D341Med (cell line): ENCODE results near the gene TNFRSF1B.
A peak's percentile ranks its signal among the peaks of the same experiment; 100 is the strongest.

Source experiments
- DNase-seq: peaks from one replicate; pipeline ENCODE4 v3.0.0; 2012; ENCODE audit warnings: low spot score

Gene TNFRSF1B

DNA sequence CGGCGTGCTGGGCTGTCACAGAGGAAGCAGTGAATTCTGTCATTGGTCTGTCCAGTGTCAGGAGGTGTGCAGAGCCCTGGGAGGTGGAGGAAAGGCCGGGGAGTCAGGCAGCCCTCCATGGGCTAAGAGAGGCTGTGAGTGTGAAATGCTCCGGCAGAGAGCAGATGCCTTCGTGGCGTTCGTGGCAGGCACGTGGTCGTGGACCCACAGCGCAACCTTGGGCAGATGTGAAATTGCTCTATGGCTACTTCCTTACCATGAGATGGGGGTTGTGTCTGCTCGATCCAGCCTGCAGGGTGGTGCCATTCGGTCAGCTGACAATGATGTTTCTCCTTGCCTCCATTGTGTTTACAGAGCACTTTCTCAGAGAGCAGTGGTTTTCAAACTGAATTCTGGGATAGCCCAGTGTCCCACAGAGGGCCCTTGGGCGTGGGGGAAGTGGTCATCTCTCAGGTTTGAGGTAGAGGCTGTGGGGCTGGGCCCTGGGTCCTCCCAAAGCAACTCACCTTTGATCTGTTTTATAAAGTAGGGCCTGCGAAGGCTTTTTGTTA is 27.9 kb downstream of the TNFRSF1B start:
- DNase-seq = no peak

DNA sequence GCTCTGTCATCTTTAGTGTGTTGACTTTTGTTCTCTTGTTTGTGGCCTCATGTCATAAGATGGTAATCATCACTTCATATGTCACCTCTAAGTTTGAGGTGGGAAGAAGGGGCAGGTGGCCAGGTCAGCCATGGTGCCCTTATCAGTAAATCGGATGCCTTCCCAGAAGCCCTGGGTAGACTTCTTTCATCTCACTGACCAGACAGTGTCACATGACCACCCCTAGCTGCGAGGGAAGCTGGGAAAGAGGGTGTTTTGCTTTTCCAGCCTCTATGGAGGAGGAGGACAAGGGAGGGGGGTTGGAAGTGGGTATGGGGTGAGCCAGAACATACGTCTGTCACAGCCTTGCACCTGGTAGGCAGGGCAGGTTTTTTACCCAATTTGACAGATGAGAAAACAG is 28.6 kb downstream of the TNFRSF1B start:
- no peak for DNase-seq

DNA sequence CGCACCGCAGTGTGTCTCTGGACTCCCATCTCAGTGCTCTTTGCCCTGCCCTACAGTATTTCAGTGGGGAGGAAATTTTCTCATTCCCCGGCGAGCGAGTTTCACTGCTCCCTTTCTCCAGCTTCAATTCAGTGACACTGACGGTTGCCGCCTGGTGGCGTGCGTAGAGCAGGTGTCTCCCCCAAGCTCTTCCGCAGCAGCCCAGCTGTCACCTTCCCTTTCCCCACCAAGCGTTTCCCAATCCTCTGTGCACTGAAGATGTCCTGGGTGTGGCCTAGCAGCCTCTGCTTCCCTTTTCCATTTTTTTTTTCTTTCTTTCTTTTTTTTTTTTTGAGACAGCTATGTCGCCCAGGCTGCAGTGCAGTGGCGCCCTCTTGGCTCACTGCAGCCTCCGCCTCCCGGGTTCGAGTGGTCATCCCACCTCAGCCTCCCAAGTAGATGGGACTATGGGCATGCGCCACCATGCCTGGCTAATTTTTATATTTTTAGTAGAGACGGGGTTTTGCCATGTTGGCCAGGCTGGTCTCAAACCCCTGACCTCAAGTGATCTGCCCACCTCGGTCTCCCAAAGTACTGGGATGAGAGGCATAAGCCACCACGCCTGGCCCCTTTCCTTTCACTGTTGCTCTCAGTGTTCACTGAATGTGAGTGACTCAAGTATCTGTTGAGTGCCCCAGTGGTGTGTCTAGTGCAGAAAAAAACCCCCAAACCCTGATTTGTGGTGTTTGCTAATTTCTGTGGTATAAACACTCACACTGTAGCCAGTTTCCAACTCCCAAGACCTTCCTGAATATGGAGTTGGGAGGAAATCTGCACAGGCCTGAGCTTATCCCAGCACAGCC is 30.1 kb downstream of the TNFRSF1B start:
- peak; percentile 77 for DNase-seq

DNA sequence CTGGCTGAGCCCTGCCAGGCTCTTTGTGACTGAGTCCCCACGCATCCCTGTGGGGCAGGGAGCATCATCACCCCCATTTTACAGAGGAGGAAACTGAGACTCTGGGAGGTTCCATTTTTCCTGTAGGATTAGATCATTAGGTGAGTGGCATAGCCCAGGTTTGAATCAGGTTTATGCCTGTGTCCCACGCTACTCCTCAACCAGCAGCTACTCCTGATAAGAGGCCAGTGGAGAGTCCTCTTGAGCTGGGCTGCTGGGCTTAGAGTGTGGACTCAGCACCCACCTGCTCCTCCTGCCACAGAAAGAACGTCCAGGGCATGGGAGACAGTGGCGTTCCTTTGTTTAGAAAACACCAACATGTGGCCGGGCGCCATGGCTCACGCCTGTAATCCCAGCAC is 30.7 kb downstream of the TNFRSF1B start:
- no peak for DNase-seq

DNA sequence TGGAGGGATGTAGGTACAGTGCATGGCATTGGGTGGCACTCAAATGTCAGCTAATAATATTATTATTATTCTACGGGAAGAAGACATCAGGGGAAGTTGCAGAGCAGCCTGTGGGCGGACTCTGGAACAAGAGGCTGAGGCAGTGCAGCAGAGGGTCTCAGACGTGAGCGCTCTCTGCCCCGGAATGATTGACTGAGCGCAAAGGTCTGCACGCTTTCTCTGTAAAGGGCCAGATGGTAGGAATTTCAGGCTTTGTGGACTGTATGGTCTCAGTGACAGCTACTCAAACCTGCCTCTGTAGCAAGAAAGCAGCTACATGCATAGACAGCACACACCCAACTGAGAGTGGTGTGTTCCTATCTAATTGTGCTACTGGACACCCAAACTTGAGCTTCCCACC is 33.4 kb downstream of the TNFRSF1B start:
- no peak for DNase-seq

DNA sequence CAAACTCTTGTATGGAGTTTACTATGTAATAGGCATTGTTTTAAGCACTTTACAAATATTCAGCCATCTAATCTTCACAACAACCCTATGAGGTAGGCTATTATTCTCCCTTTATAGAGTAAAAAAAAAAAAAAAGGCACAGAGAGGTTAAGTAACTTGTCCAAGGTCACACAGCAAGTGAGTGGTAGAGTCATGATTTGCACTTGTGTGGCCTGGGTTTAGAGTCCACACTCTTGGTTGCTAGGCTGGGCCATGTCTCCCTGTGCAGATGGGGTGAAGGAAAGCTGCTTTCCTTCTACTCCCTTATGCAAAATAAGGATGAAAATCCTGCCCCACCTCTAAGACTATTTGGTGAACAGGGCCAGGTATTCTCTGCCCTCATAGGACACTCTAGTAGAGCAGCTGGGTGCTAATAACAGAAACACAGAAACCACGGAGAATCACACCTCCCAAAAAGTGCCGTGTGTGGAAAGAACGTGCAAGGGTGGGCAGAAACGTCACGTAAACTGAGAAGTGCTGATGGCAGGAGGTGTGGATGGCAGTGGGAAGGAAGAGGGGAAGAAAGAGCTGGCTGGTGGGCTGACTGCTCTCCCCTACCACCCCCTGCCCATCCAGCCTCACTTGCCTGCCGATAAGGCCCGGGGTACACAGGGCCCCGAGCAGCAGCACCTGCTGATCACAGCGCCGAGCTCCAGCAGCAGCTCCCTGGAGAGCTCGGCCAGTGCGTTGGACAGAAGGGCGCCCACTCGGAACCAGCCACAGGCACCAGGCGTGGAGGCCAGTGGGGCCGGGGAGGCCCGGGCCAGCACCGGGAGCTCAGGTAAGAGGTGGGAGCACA is 34.8 kb downstream of the TNFRSF1B start:
- no peak for DNase-seq

DNA sequence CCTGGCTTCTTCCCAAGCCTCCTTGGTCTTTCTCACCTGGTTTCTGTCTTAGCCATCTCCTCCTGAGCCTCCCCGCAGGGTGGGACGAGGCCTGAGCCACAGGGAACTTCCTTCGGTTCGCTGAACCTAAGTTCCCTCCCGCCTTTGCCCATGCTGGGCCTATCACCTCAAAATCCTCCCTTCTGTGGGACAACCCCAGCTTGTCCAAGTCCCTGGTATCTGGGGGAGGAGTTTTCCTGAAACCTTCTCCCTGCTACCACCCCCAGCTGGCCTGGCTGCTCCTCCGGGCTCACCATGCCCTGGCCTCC is 35.4 kb downstream of the TNFRSF1B start:
- DNase-seq = no peak

DNA sequence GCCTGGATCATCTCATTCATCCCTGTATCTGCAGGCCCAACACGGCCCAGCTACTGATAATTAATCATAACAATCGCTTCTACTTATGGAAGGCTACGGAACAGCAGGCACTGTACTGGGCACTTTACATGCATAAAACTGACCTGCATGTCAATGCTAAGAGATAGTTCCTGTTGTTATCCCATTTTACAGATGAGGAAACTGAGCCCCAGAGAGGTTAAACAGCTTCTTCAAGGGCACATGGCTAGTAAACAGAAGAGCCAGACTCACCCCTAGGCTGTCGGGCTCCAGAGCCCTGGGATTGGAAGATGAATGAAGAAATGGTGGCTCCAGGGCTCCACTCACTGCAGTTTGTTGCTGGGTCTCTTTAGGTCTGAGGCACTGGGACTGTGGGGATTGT is 35.8 kb downstream of the TNFRSF1B start:
- no peak for DNase-seq

DNA sequence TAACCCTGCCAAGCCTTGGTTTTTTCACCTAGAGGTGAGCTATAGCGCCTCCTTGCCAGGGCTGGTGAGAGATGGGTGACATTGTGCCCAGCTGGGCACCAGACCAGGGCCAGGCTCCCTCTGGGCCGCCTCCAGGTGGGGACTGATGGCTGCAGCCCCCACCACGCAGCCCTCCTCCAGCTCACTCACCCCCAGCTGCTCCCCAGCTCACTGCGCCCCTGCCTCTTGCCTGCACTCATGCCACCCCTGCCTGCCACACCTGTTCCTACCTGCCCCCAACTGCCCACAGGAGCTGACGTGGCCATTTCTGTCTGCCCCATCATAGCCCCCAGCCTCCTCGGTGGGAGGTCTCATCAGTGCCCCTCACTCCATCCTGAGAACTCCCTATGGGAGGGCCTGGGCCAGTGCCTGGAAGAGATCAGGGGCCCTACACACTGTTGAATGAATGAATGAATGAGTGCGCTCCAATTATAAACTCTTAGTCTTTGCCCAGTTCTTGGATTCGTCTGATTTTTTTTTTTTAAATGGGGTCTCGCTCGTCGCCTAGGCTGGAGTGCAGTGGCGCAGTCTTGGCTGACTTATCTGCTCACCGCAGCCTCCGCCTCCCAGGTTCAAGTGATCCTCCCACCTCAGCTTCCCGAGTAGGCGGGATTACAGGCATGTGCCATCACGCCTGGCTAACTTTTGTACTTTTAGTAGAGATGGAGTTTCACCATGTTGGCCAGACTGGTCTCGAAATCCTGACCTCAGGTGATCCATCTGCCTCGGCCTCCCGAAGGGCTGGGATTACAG is 36.6 kb downstream of the TNFRSF1B start:
- no peak for DNase-seq

DNA sequence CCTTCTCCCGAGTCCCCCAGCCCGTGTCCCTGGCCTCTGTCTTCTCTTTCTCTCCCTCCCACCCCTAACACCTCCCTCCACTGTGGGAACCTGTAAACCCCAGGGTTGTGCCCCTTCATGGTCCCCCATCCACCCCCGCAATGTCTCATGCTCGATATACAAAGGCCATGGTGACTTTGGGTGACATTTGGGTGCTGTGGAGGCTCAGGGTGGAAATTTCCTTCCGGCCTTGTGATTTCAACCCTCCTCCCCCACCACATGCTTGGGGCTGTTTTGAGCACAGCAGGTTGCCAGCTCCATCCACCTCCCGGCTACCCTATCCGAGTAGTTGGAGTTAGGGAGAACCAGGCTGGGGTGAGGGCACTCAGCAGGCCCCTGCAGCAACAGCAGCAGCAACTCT is 37.3 kb downstream of the TNFRSF1B start:
- no peak for DNase-seq

DNA sequence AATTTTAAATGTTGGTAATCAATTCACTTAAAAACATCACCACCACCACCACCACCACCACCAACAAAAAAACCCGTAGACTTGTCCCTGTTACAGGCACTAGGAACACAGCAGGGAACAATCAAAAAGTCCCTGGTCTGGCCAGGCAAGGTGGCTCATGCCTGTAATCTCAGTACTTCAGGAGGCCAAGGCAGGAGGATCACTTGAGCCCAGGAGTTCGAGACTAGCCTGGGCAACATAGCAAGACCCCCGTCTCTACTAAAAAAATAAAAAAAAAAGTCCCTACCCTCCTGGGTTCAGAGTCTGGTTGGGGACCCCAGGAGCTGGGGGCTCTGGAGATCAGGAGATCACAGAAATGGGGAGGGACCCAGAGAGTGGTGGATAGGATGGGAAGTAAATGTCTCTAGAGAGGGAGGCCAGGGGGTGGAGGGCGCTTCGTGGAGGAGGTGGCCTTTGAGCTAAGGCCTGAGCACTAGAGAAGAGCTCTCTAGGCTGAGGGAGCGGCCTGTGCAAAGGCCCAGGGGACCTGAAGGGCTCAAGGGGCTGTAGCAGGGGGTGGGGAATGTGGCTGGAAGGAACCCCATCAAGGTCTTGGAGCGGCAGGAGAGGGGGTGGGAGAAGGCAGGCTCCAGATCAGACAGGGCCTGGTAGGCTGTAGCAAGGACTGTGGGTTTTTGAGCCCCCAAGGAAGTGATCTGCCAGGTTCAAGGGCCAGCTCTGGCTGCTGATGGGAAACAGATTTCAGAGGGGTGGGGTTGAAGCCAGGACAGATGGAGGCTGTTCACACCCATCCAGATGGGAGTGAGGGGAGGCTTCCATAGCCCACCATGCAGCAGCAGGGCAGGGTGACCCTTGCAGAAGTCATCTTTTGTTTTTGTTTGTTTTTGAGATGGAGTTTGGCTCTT is 38.2 kb downstream of the TNFRSF1B start:
- no peak for DNase-seq

DNA sequence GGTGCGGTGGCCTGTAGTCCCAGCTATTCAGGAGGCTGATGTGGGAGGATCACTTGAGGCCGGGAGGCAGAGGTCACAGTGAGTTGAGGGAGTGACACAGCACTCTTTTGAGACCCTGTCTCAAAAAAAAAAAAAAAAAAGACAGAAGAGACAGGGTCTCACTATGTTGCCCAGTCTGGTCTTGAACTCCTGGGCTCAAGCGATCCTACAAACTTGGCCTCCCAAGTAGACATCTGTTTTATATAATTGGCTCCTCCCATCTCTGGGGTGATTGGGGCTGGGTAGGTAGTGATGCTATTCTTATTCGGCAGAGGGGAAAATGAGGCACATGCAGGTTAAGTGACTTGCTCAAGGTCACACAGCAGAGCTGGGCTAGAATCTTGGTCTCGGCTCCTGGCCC is 39.4 kb downstream of the TNFRSF1B start:
- no peak for DNase-seq

DNA sequence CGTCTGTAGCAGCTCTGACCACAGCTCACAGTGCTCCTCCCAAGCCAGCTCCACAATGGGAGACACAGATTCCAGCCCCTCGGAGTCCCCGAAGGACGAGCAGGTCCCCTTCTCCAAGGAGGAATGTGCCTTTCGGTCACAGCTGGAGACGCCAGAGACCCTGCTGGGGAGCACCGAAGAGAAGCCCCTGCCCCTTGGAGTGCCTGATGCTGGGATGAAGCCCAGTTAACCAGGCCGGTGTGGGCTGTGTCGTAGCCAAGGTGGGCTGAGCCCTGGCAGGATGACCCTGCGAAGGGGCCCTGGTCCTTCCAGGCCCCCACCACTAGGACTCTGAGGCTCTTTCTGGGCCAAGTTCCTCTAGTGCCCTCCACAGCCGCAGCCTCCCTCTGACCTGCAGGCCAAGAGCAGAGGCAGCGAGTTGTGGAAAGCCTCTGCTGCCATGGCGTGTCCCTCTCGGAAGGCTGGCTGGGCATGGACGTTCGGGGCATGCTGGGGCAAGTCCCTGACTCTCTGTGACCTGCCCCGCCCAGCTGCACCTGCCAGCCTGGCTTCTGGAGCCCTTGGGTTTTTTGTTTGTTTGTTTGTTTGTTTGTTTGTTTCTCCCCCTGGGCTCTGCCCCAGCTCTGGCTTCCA is 40.1 kb downstream of the TNFRSF1B start:
- DNase-seq = no peak

DNA sequence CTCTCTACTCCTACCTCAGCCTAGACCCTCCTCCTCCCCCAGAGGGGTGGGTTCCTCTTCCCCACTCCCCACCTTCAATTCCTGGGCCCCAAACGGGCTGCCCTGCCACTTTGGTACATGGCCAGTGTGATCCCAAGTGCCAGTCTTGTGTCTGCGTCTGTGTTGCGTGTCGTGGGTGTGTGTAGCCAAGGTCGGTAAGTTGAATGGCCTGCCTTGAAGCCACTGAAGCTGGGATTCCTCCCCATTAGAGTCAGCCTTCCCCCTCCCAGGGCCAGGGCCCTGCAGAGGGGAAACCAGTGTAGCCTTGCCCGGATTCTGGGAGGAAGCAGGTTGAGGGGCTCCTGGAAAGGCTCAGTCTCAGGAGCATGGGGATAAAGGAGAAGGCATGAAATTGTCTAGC is 41.5 kb downstream of the TNFRSF1B start:
- no peak for DNase-seq

DNA sequence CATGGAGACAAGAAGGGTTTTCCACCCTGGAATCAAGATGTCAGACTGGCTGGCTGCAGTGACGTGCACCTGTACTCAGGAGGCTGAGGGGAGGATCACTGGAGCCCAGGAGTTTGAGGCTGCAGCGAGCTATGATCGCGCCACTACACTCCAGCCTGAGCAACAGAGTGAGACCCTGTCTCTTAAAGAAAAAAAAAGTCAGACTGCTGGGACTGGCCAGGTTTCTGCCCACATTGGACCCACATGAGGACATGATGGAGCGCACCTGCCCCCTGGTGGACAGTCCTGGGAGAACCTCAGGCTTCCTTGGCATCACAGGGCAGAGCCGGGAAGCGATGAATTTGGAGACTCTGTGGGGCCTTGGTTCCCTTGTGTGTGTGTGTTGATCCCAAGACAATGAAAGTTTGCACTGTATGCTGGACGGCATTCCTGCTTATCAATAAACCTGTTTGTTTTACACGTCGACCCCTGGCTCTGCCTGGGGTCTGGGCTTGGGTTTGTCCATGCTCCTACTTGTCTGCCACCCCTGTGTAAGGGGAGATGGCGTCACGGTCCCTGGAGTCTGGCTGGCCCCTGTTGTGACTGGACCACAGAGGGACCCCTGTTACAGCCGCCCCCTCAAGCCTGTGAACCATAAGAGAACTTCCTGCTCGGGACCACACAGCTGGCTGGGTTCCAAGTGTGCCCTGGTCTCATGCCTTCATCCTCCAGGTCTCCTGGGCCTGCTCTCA is 42.1 kb downstream of the TNFRSF1B start:
- DNase-seq = peak; percentile 84

DNA sequence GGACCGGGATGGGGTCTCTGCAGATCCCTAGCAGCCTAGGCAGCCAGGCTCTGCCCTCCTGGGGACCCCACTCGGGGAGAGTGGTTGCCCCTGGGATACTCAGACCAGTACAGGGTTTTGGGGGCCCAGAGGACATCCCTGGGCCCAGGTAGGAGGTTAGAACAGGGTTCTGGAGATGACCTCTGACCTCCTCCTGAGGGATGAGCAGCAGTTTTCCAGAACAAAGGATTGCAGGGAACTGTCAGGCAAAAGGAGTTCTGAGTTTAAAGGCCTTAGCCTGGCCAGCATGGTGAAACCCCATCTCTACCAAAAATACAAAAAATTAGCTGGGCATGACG is 42.7 kb downstream of the TNFRSF1B start:
- no peak for DNase-seq

DNA sequence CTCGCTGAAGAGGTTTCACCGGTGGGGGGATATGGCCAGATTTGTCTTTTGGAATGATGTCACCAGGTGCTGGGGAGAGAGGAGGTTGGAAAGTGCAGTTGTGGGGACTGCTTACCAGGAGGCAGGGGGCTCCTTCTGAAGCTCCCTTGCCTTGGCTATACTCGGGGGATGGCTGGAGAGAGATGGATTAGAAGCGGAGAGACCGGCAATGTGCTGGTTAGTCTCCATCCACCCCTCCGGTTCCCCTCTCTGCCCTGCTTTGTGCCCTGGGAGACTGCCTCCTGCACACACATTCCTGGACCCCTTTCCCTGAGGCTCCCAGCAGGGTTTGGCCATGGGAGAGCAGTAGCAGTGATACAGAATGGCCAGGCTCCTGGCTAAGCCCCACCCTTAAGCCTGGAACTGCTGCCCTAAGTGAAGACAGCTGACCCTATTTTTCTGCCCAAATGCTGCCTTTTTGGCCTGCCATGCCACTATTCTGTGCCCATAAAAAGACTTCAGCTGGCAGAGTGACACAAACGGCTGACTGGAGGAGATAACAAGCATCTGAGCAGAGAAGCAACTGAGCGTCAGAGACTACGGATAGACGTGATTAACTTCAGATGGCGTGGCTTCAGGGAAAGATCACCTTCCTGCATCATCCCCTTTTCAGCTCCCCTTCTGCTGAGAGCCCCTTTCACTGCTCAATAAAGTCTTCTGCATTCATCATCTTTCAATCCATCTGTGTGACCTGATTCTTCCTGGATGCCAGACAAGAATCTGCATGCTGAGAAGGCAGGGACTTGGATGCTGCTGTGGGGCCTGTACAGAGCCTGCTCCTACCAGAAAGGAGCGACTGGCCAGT is 48.5 kb downstream of the TNFRSF1B start:
- no peak for DNase-seq

DNA sequence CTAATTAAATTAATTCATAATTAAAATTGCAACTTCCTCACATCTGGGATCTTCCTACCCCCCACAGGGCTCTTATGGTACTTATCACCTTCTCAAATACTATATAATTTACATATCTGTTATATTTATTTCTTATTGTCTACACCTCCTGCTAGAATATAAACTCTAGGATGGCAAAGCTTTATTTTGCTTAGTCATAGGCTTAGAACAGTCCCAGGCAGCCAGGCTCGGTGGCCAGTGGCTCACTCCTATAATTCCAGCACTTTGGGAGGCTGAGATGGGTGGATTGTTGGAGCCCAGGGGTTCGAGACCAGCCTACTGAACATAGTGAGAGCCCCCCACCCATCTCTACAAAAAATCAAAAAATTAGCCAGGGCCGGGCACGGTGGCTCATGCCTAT is 53.0 kb downstream of the TNFRSF1B start:
- DNase-seq = no peak

DNA sequence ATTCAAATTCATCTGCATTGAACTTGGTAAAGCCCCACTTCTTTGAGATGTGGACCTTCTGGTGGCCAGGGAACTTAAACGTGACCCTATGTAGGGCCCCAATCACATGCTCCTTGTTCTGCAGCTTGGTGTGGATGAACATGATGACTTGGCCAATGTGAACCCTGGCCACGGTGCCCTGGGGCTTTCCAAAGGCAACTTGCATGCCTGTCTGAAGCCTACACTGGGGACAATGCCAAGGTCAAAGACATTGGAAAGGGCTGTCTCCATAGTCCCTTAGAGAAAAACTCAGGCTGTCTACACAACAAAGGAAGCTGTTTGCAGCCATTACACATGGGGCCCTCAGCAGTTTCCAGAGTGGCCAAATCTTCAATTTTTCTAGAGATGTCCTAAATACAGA is 54.1 kb downstream of the TNFRSF1B start:
- DNase-seq = no peak
